CD14-positive monocyte (primary cell): ENCODE measurements around the gene PLA2G4A. TPM values are rescaled to one million over a fixed set of nuclear protein-coding genes. Genes with fewer than 3 reads are reported as not detected.

Source experiments
- DNase-seq, 3 donors: peaks; one replicate each; pipeline ENCODE4 v3.0.0-alpha.2; 2011 to 2022
- H2AFZ ChIP-seq: 2 replicates; pipeline ENCODE4 v1.6.0; 2012; ENCODE audit warnings: mild to moderate bottlenecking, low read depth, low read length, inconsistent platforms; ENCODE audit not compliant: insufficient read depth, poor library complexity, severe bottlenecking
- H3K27ac ChIP-seq, 2 donors: 1 replicate in 1 of 2; 2 replicates in 1 of 2; pipeline ENCODE4 v1.5.1; 2012 to 2013; ENCODE audit warnings: low read length in 2 of 2, control low read depth in 1 of 2, inconsistent platforms in 1 of 2, low read depth in 1 of 2, mild to moderate bottlenecking in 1 of 2
- H3K27me3 ChIP-seq, 2 donors: one replicate each; pipeline versions ENCODE4 v1.6.0 to v1.6.1; 2011 to 2013; ENCODE audit warnings: low read length in 2 of 2; ENCODE audit not compliant: control insufficient read depth in 2 of 2, insufficient read depth in 2 of 2
- H3K36me3 ChIP-seq, 2 donors: replicated peaks in 1 of 2; 1 replicate in 1 of 2; 2 replicates in 1 of 2; pipeline versions ENCODE4 v1.5.1 to v1.6.1; 2012 to 2013; ENCODE audit warnings: low read length in 2 of 2, control low read depth in 1 of 2, inconsistent platforms in 1 of 2, mild to moderate bottlenecking in 1 of 2; ENCODE audit not compliant: insufficient read depth in 2 of 2, control insufficient read depth in 1 of 2
- H3K4me1 ChIP-seq, 2 donors: 1 replicate in 1 of 2; 2 replicates in 1 of 2; pipeline versions ENCODE4 v1.5.1 to v1.6.1; 2012 to 2013; ENCODE audit warnings: low read length in 2 of 2, control low read depth in 1 of 2, inconsistent platforms in 1 of 2, mild to moderate bottlenecking in 1 of 2, moderate library complexity in 1 of 2; ENCODE audit not compliant: insufficient read depth in 2 of 2, control insufficient read depth in 1 of 2
- H3K4me2 ChIP-seq: replicated peaks from 2 replicates; pipeline ENCODE3; 2012; ENCODE audit warnings: low read length, moderate library complexity, mild to moderate bottlenecking; ENCODE audit not compliant: poor library complexity, severe bottlenecking; ENCODE audit errors: extremely low read depth
- H3K4me3 ChIP-seq, 3 experiments: fragments of 200-600 bp in 1 of 3; sonication (generic) in 1 of 3; replicated peaks in 1 of 3; 1 replicate in 2 of 3; 2 replicates in 1 of 3; pipeline ENCODE4 v1.5.1; 2011 to 2013; ENCODE audit warnings: low read length in 3 of 3, mild to moderate bottlenecking in 3 of 3, control low read depth in 2 of 3, low read depth in 2 of 3, inconsistent platforms in 1 of 3, moderate library complexity in 1 of 3
- H3K79me2 ChIP-seq: 2 replicates; pipeline ENCODE4 v1.6.0; 2012; ENCODE audit warnings: mild to moderate bottlenecking, control low read depth, inconsistent platforms, low read length, moderate library complexity; ENCODE audit not compliant: insufficient read depth
- H3K9ac ChIP-seq: 2 replicates; pipeline ENCODE4 v1.6.0; 2017; ENCODE audit warnings: low read length, mild to moderate bottlenecking; ENCODE audit not compliant: insufficient read depth, poor library complexity, severe bottlenecking
- H3K9me3 ChIP-seq, 2 donors: replicated peaks in 1 of 2; 1 replicate in 1 of 2; 2 replicates in 1 of 2; pipeline versions ENCODE4 v1.5.1 to v1.6.1; 2012 to 2013; ENCODE audit warnings: low read length in 2 of 2, control low read depth in 1 of 2; ENCODE audit not compliant: control insufficient read depth in 1 of 2, insufficient read depth in 1 of 2
- H4K20me1 ChIP-seq: 2 replicates; pipeline ENCODE4 v1.6.0; 2012; ENCODE audit warnings: mild to moderate bottlenecking, low read length, control low read depth, moderate library complexity; ENCODE audit not compliant: insufficient read depth
- H3K27ac Mint-ChIP-seq, 7 donors: one replicate each; pipeline ENCODE4 v1.8.0; 2020; ENCODE audit warnings: mild to moderate bottlenecking in 7 of 7, mixed read lengths in 7 of 7, moderate library complexity in 6 of 7, inconsistent platforms in 2 of 7
- H3K27me3 Mint-ChIP-seq, 3 donors: one replicate each; pipeline ENCODE4 v1.8.0; 2021 to 2022; ENCODE audit warnings: low read depth in 3 of 3, mild to moderate bottlenecking in 3 of 3, mixed read lengths in 3 of 3, moderate library complexity in 3 of 3, inconsistent platforms in 1 of 3
- H3K36me3 Mint-ChIP-seq, 2 donors: one replicate each; pipeline ENCODE4 v1.8.0; 2020; ENCODE audit warnings: mixed read lengths in 2 of 2, inconsistent platforms in 1 of 2, mild to moderate bottlenecking in 1 of 2
- H3K4me1 Mint-ChIP-seq: one replicate; pipeline ENCODE4 v1.8.0; 2020; ENCODE audit warnings: mild to moderate bottlenecking, mixed read lengths
- H3K4me3 Mint-ChIP-seq, 2 donors: one replicate each; pipeline ENCODE4 v1.8.0; 2020; ENCODE audit warnings: mild to moderate bottlenecking in 2 of 2, mixed read lengths in 2 of 2, moderate library complexity in 1 of 2
- H3K9me3 Mint-ChIP-seq, 7 donors: one replicate each; pipeline ENCODE4 v1.8.0; 2020 to 2022; ENCODE audit warnings: mixed read lengths in 7 of 7, mild to moderate bottlenecking in 6 of 7, moderate library complexity in 6 of 7, inconsistent platforms in 2 of 7
- CTCF ChIP-seq: fragments of 200-600 bp; IDR thresholded peaks from one replicate; pipeline ENCODE4 v1.8.0; 2022; ENCODE audit warnings: antibody characterized with exemption, mild to moderate bottlenecking
- WGBS: methylation state at CpG from one replicate; pipeline ENCODE4 v1.1.5; 2013; ENCODE audit warnings: missing lambda C conversion rate; ENCODE audit not compliant: insufficient coverage; 5-methylcytosine and 5-hydroxymethylcytosine counted together
- intact Hi-C, 2 donors: fragments of 100-400 bp; cut with micrococcal nuclease; formaldehyde crosslinking; loops; one replicate each; pipeline versions ENCODE4 v1.15.0 to v1.15.1; 2023
- polyA minus RNA-seq: library from RNA; depleted of rRNA, polyadenylated mRNA; stranded (reverse); fragments of >200 nt; gene quantifications from 2 replicates; pipeline ENCODE4 v1.2.3, GENCODE V29; 2012
- polyA plus RNA-seq, 3 donors: library from polyadenylated mRNA; depleted of rRNA in 1 of 3; unstranded in 2 of 3; stranded (reverse) in 1 of 3; fragments of 300-500 nt in 2 of 3; fragments of >200 nt in 1 of 3; fragmentation: Illumina TruSeq in 2 of 3; gene quantifications; 1 replicate in 2 of 3; 2 replicates in 1 of 3; pipeline ENCODE4 v1.2.3, GENCODE V29; 2012 to 2021
- total RNA-seq, 12 experiments: library from RNA in 1 of 12; stranded (reverse) in 1 of 12; fragments of 120-200 nt in 1 of 12; gene quantifications; one replicate each; pipeline ENCODE4 v1.2.4 and lab custom pipeline; 2013 to 2026; ENCODE audit warnings: mixed read lengths in 6 of 12, inconsistent platforms in 1 of 12

PLA2G4A gene
- total RNA-seq (2013): 19.6 TPM
- 1 to 10 TPM; 1.4 to 4.5 (median 4.1) TPM for polyA plus RNA-seq
- polyA minus RNA-seq: 5.7 and 7.7 TPM in 2 replicates
- total RNA-seq (lab: John Stamatoyannopoulos, UW): 22.3 to 316 (median 35.7) reads per million in 11 experiments

GRCh38 chr1:186828611-186829454 lies at the start of gene PLA2G4A:
TSS of gene PLA2G4A (plus strand) at chr1:186828949. CDS start at chr1:186854355, 25,406 bp downstream.
- TF ChIP-seq CTCF: no peak
- H3K9ac ChIP-seq: peak within 1 kb of the TSS; percentile 71
- H3K27ac ChIP-seq: peak within 1 kb of the TSS; percentile 56 to 93
- H3K79me2 ChIP-seq: peaks cover 40% of the 10 kb centered on the region
- H3K9me3 ChIP-seq: no peaks in the 10 kb centered on the region
- WGBS: 3% methylated on average over 6 of the region's 17 CpGs
- H3K4me1 Mint-ChIP-seq: peaks cover 13% of the 10 kb centered on the region
- H2AFZ ChIP-seq: peak within 1 kb of the TSS; percentile 97
- H3K36me3 Mint-ChIP-seq: no peaks in the 10 kb centered on the region
- H3K27me3 Mint-ChIP-seq: no peaks in the 10 kb centered on the region
- H3K9me3 Mint-ChIP-seq: no peaks in the 10 kb centered on the region
- peaks cover 7 to 27% of the 10 kb centered on the region in 2 donors for H3K4me1 ChIP-seq
- peak within 1 kb of the TSS; percentile 82 to 98 (median 98) for H3K4me3 ChIP-seq
- no peaks in the 10 kb centered on the region for H3K27me3 ChIP-seq
- no peaks in the 10 kb centered on the region for H4K20me1 ChIP-seq
- H3K27ac Mint-ChIP-seq: peak within 1 kb of the TSS; percentile 85 to 96 (median 92)
- intact Hi-C loops: no loop called here
- H3K36me3 ChIP-seq: no peaks in the 10 kb centered on the region
- peak within 1 kb of the TSS; percentile 85 to 93 for H3K4me3 Mint-ChIP-seq
- peak; percentile 68 to 71 (median 70) for DNase-seq
- H3K4me2 ChIP-seq: peak within 1 kb of the TSS; percentile 91

GRCh38 chr1:186780076-186780475 lies 48.7 kb upstream of the PLA2G4A start:
- H3K9ac ChIP-seq: no peak overlapping the region
- H3K4me3 Mint-ChIP-seq: no peak overlapping the region
- no peak overlapping the region for H3K4me3 ChIP-seq
- H2AFZ ChIP-seq: no peak overlapping the region
- no peaks in the 10 kb centered on the region for H3K36me3 Mint-ChIP-seq
- no peaks in the 10 kb centered on the region for H3K36me3 ChIP-seq
- H3K27me3 Mint-ChIP-seq: peaks cover 0 to 1% (median 0%) of the 10 kb centered on the region in 3 donors
- no peaks in the 10 kb centered on the region for H3K27me3 ChIP-seq
- H3K4me2 ChIP-seq: no peak overlapping the region
- no peaks in the 10 kb centered on the region for H4K20me1 ChIP-seq
- H3K4me1 ChIP-seq: peaks cover 0 to 5% of the 10 kb centered on the region in 2 donors
- DNase-seq: no peak
- no peak overlapping the region for H3K27ac ChIP-seq
- TF ChIP-seq CTCF: no peak
- peaks cover 0 to 1% (median 0%) of the 10 kb centered on the region in 7 donors for H3K9me3 Mint-ChIP-seq
- H3K4me1 Mint-ChIP-seq: peaks cover 11% of the 10 kb centered on the region
- no peaks in the 10 kb centered on the region for H3K9me3 ChIP-seq
- intact Hi-C loops: no loop called here
- H3K27ac Mint-ChIP-seq: no peak overlapping the region
- H3K79me2 ChIP-seq: no peaks in the 10 kb centered on the region
